Brain microvascular endothelial cell (primary cell): Measurements from ENCODE around the gene PPME1.
A peak's percentile ranks its signal among the peaks of the same experiment; 100 is the strongest.

Experiments
- DNase-seq: peaks from one replicate; pipeline ENCODE4 v3.0.0-alpha.2; 2020
- H3K27ac ChIP-seq: fragments of 250-450 bp; sonication (Bioruptor Pico); 2 replicates; pipeline ENCODE4 v1.5.1; 2020; ENCODE audit warnings: mild to moderate bottlenecking, moderate library complexity
- H3K27me3 ChIP-seq: fragments of 250-450 bp; sonication (Bioruptor Pico); replicated peaks from 2 replicates; pipeline ENCODE4 v1.5.1; 2020; ENCODE audit warnings: mild to moderate bottlenecking
- H3K36me3 ChIP-seq: fragments of 250-450 bp; sonication (Bioruptor Pico); replicated peaks from 2 replicates; pipeline ENCODE4 v1.5.1; 2020; ENCODE audit warnings: mild to moderate bottlenecking
- H3K4me3 ChIP-seq: 2 replicates; pipeline ENCODE4 v1.5.1; 2011; ENCODE audit warnings: low read depth, mild to moderate bottlenecking, control low read depth, low read length, moderate library complexity
- in situ Hi-C: cut with HindIII; loops from 2 replicates; pipeline ENCODE4 v1.10.0; 2017; ENCODE audit warnings: low sequenced_read_pairs, low pct_ligation_motif_present
- TF ChIP-seq, protein P1 (sequence below): IDR thresholded peaks from 2 replicates; pipeline ENCODE4 v1.5.1; 2011; ENCODE audit warnings: low read depth, mild to moderate bottlenecking, moderate library complexity, low read length, control low read depth, inconsistent platforms; ENCODE audit errors: missing control alignments

Gene PPME1

DNA sequence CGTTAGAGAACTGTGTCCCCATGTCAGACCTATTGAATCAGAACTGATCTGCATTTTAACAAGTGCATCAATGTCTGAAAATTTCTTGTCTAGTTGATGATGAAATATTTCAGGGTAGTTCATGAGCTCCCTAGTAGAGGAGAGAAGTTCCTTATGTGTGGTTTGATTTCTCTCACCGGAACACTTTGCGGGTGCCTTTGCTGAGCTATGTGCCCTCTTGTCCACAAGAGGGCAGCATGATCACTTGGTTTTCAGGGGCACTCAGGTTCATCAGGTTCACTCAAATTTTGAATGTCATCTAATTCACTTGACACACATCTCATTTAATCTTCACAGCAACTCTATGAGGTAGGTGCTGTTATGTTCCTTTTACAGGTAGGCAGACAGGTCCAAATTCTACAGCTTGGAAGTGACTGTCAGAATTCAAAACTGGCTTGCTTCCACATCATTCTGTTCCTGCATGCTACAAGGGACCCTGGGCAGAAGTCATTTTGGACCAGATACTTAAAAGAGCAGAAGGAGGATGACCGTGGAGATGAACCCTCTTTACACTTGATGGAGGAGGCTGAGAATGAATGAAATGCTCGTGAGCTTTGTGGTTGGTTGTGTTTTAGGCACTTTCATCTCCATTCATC lies 84.8 kb downstream of the PPME1 start:
- in situ Hi-C loops, result loop anchor here (25.0 kb wide), 1 partner anchor 181 kb away; no protein-coding TSS in a partner anchor
- DNase-seq, result peak; percentile 21
- Histone ChIP-seq H3K4me3 (no peak overlapping the region), H3K27me3 (no peaks in the 10 kb centered on the region), H3K36me3 (peaks cover 26% of the 10 kb centered on the region), H3K27ac (no peak overlapping the region)
- TF ChIP-seq, protein P1, sequence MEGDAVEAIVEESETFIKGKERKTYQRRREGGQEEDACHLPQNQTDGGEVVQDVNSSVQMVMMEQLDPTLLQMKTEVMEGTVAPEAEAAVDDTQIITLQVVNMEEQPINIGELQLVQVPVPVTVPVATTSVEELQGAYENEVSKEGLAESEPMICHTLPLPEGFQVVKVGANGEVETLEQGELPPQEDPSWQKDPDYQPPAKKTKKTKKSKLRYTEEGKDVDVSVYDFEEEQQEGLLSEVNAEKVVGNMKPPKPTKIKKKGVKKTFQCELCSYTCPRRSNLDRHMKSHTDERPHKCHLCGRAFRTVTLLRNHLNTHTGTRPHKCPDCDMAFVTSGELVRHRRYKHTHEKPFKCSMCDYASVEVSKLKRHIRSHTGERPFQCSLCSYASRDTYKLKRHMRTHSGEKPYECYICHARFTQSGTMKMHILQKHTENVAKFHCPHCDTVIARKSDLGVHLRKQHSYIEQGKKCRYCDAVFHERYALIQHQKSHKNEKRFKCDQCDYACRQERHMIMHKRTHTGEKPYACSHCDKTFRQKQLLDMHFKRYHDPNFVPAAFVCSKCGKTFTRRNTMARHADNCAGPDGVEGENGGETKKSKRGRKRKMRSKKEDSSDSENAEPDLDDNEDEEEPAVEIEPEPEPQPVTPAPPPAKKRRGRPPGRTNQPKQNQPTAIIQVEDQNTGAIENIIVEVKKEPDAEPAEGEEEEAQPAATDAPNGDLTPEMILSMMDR, result peak; percentile 92

DNA sequence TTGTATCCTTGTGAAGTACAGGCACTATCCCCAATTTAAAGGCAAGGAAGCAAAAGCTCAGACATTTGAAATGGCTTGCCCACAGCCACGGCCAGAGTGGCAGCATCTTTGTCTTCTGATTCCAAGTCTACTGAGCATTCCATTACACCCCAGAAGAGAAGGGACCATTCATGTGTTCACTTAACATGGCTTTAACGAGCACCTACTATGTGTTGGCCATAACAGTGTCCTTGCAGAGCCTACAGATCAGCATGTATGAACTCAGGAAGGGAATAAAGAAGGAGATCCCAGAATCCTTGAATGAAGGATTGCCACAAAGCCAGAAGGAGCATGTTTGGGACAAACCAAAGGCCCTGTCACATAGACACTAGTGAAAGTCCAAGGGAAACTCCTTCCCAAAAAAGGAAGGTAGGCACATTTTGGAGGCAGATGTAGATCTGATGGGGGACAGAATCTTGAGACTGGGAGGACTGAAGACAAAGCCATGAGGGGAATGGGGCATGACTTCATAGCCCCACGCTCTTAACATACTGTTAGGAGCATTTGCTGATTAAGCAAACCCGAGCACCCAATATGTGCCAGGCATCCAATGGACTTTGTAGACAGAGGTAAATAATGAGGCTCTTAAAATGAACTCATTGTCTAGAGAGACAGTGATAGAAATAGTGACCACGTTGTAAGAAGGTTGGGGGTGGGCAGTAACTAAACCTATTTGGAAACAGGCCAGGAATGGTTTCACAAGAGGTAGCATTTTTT lies 85.5 kb downstream of the PPME1 start:
- in situ Hi-C loops, result loop anchor here (25.0 kb wide), 1 partner anchor 181 kb away; no protein-coding TSS in a partner anchor

DNA sequence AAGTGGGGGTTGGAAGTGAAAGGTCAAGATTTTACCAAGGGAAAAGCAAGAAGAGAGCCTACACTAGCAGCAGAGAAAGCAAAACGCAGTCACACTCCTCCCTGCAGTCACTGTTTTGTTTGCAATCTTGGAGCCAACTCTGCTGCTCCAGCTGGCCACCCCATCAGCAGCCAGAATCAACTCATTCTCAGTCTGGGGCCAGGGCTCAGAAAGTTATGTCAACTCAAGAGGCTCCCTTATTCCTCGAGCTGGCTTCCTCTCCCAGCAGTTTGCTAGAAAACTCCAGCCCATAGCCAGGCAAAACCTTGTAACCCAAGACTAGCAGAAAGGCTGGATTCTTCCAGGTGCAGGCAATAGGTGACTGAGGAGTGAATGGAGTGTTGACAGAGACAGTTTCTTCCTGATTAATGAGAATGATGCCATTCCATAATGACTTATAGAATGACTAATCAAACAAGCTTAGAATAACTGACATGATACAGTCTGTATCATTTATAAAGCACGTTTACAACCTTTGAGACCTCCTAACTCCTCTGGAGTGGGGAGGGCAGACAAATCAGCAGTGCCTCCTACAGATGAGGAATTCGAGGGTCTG lies 87.0 kb downstream of the PPME1 start:
- Histone ChIP-seq H3K36me3 (peaks cover 13% of the 10 kb centered on the region), H3K27me3 (no peaks in the 10 kb centered on the region), H3K27ac (no peak overlapping the region), H3K4me3 (no peak overlapping the region)
- DNase-seq, result peak; percentile 49
- TF ChIP-seq, protein P1, result no peak
- in situ Hi-C loops, result loop anchor here (25.0 kb wide), 1 partner anchor 179 kb away; no protein-coding TSS in a partner anchor

More for the DNA sequence above, 85.5 kb downstream of the PPME1 start:
- Histone ChIP-seq H3K4me3 (no peak overlapping the region), H3K36me3 (peaks cover 19% of the 10 kb centered on the region), H3K27me3 (no peaks in the 10 kb centered on the region), H3K27ac (no peak overlapping the region)
- no peak for DNase-seq
- TF ChIP-seq, protein P1, result no peak

DNA sequence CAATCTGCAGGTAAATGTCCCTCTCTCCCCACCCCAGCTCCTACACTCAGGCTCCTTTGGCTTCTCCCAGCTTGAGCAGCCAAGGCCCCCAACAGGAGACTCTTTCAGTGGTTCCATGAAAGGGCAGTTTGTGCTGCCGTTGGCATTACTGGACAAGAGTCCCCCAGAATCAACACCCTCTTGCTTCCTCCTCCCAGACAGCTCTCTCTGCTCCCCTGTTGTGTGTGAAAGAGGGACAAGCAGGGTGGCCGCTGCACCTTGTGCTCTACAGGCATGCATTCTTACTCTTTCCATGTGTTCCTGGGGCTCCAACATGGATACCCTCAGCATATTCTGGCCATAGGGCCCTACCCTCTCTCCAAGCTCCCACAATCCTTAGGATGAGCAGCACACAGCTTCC lies 91.6 kb downstream of the PPME1 start:
- in situ Hi-C loops, result loop anchor here (25.0 kb wide), 1 partner anchor 175 kb away; no protein-coding TSS in a partner anchor
- TF ChIP-seq, protein P1, result no peak
- no peaks in the 10 kb centered on the region for H3K27me3 ChIP-seq

DNA sequence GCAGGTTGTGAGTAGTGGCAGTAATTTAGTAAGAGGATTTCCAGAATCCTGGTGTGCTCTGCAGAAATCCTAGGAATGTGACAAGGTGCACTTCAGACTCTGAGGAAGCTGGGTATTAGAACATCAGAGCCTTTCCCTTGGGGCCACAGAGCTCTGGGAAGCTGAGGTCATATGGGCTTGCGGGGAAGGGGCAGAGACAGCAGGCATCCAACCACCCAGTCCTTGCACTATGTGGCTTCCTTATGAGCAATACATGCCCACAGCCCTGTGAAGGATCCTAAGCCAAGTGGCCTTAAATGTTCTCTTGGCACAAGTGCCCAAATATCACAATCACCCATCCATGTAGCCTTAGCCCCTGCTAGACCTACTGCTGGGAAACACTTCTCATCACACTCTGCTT lies 94.2 kb downstream of the PPME1 start:
- Histone ChIP-seq H3K27me3 (no peaks in the 10 kb centered on the region), H3K27ac (no peak overlapping the region), H3K36me3 (no peaks in the 10 kb centered on the region), H3K4me3 (no peak overlapping the region)
- in situ Hi-C loops, result loop anchor here (25.0 kb wide), 1 partner anchor 172 kb away; no protein-coding TSS in a partner anchor
- TF ChIP-seq, protein P1, result no peak
- DNase-seq, result no peak

More for the DNA sequence above, 91.6 kb downstream of the PPME1 start:
- no peak for DNase-seq
- Histone ChIP-seq H3K4me3 (no peak overlapping the region), H3K36me3 (no peaks in the 10 kb centered on the region), H3K27ac (no peak overlapping the region)
